Erythroblast (primary cell): ENCODE measurements around the gene FAM151B.

ENCODE experiments used
- GATA1 ChIP-seq: IDR thresholded peaks from 2 replicates; pipeline ENCODE4 v1.6.1; 2011; ENCODE audit warnings: low read depth, mild to moderate bottlenecking, control low read depth, low read length, moderate library complexity
- POLR2A ChIP-seq: IDR thresholded peaks from 2 replicates; pipeline ENCODE4 v1.6.1; 2011; ENCODE audit warnings: mild to moderate bottlenecking, low read length

- TF ChIP-seq POLR2A (no peak), GATA1 (no peak)
These were observed 66.7 kb downstream of the FAM151B start for GRCh38 chr5:80554646-80555045.
